GM21825 (cell line): ENCODE results near the gene USH1C.

Experiments used
- ATAC-seq: cut with Tn5 transposase; IDR thresholded peaks from one replicate; pipeline ENCODE4 v1.9.1; 2021; ENCODE audit warnings: mild to moderate bottlenecking, moderate library complexity; ENCODE audit not compliant: unreplicated experiment

The USH1C gene

DNA sequence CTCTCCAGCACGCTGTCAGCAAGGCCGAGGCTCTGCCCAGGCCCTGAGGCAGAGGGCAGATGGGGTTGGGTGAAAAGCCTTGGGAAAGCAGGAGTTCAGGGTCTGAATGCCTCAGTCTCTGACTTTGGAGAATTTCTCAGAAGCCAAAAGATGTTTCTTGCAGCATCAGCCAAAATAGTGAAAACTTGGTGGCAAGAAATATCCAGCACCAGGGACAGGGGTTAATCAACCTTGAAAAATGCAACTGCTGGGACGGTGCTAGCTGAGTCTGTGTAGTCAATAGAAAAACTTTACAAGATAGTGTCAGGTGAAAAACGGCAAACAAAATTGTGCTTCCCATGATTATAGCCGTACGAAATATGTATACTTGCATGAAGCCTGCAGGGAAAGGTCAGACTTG, 66.1 kb downstream of the USH1C start:
- ATAC-seq: no peak

- no peak for ATAC-seq
Measured at GRCh38 chr11:17477361-17477760, 66.9 kb downstream of the USH1C start.

DNA sequence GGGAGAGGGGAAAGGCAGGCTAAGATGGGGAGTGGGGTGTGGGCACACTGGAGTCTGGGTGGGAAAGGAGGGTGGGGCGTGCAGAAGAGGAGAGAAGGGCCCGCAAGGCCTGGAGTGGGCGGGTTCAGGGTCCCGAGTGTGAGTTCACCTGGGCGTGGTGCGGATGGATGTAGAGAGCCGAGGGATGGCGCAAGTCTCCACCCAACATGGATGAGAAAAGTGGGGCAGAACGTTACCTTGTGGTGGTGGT, 67.2 kb downstream of the USH1C start:
- ATAC-seq: no peak

- no peak for ATAC-seq
Measured at GRCh38 chr11:17476317-17477083, 67.7 kb downstream of the USH1C start, which contains the start of gene ABCC8. Gene ABCC8, minus strand, starts transcription at chr11:17476845. Its CDS starts 69 bp downstream, at chr11:17476776.

DNA sequence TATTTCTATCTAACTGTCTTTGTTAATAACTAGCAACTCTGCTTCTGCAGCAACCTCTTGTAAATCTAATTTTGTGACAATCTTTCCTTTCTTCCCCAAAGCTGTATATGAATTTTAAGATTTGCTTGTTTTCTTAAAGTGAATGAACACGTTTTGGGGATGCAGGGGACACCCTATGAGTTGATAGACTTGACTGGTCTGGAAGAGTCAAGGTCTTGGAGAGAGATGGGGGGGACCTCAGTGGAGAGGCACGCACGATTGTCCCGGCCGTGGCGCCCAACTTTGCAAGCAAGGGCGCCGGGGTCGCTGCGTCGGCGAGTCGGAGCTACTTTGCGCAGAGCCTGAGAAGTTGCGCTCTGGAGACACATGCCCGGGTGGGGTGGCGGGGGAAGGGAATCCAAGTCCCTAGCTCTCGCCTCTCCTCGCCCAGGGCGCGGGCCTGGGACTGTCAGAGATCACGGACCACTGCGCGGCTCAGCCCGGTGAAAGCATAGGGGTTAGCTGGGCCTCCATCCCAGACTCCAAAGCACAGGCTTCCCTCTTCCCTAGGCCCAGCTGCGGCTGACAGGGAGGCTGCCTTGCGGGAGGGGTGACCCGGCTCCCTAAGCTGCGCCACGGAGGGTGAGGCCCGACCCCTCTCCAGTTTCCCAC, 68.4 kb downstream of the USH1C start:
- ATAC-seq: no peak

DNA sequence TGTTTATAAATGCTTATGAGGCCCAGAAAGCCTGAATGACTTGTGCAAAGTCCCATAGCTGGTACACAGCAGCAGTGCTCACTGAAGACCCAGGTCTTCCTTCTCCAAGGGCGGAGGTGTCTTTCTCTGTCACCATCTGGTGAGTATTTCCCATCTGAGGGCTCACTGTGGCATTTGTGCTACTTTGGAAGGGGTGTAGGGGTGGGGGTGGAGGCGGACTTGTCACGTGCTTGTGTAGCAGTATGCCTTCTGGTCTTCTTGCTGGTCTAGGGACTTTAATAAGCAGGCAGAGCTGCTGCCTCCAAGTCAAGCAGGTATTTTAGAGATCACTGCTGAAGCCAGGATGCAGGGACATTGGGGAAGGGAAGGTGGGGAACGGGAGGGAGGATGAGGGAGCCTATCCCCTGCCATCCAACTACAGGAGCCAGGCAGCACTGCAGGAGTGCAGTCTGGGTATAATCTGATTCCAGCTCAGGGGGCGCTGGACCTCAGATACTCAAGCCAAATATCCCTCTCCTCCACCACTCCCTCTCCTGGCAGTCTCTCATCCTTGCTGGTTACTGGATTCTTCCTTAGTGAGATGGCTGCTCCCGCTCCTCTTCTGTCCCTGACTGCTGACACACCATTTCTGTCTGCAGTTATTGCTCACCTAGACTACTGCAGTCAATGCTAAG, 71.0 kb downstream of the USH1C start:
- no peak for ATAC-seq

DNA sequence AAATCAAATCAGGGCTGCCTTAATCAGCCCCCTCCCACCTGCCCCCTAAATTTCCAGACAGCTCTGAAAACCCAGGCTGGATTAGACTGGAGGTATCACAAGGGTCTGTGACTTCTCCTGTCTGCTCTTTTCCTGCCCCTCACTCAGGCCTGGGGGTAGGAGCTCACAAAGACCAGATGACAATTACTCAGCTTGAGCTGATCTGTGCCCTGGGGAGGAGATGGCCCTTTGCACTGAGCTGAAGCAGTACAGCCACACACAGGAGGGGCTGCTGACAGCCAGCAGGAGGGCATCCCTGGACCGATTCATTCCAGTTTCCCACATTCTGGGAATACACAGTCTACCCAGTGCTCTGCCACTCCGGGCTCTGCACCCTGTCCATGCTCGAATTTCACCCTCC, 71.7 kb downstream of the USH1C start:
- ATAC-seq: no peak

- no peak for ATAC-seq
Measured at GRCh38 chr11:17471501-17471900, 72.7 kb downstream of the USH1C start.

DNA sequence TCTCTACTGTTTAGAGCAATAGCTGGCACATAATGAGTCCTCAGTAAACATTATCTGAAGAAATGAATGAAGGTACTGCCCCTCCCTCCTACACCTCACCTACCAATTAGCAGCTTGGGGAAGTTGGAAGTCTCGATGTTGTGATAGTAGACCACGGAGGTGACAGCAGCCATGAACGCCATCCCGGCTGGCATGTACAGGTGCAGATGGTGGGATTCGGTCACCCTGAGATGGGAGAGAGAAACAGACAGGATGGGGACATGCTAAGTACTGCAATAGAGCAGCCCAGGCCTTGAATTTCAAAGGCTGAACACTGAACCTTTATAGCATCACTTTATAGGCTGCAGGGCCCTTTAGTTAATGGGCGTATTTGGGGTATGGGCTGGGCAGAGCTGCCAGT, 74.2 kb downstream of the USH1C start:
- ATAC-seq: no peak

- no peak for ATAC-seq
Measured at GRCh38 chr11:17468122-17468521, 76.1 kb downstream of the USH1C start.

DNA sequence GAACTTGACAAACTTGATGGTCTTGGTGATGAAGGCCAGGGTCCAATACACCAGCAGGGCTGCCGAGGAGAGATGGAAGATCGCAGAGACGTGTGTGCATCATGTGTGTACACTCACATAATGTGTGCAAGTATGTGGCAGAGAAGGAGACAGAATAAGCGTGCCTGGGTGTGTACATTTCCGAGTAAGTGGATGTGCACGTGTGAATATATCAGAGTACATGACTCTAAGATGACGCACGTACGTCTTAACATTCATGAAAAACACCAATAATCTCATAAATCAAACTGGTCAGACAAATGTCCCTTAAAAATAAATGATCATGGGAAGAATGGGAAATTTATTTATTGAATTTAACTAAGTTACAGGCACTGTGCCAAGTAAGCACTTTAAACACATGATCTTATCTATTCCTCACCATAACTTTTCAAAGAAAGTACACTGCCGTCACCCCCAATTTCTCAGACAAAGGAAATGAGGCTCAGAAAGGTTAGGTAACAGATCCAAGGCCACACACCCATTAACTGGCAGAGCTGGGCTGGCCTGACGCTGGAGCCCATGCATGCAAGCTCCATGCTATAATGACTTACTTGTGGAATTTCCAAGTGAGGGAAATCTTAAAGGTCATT, 80.6 kb downstream of the USH1C start:
- no peak for ATAC-seq

DNA sequence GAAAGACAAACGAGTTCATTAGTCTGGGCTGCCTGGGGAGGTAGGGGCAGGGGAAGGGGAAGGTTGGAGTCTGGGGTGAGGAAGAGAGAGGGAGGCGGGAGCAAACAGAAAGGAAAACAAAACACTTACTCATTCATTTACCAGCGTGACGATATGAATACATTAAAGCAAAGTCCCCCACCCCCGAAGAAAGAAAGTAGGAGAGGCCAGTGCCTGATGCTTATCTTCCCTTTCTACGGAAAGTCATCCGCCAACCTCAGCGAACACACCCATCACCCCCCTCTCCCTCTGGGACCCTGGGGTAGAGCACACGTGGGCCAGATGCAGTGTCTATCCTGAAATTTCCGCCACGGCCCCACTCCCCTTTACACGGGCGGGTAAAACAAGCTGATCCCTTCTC, 81.3 kb downstream of the USH1C start:
- ATAC-seq: no peak

GRCh38 chr11:17460406-17460805, 83.8 kb downstream of the USH1C start:
- ATAC-seq: no peak

GRCh38 chr11:17459236-17459896, 84.8 kb downstream of the USH1C start:
- ATAC-seq: no peak

DNA sequence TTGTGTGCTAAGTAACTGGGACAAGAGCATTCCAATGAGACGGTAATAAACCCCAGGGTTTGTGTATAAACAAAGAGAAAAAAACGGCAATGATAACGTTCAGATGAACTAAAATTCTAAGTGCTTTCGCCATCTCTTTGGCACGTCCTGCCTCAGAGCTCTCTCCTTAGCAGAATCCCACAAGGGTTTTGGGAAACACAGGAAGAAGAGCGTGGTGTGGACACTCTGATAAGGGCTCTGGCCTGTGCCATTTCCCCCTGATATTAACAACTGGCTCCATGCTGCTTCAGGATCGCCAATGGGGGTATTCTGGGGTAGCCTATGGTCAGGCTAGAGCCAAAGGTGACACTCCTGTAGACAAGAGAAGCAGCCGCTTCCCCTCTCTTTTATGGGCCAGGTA, 85.9 kb downstream of the USH1C start:
- ATAC-seq: no peak

- ATAC-seq: no peak
Measured at GRCh38 chr11:17457396-17458173, 86.6 kb downstream of the USH1C start.

- ATAC-seq: no peak
Measured at GRCh38 chr11:17452668-17453067, 91.5 kb downstream of the USH1C start.

GRCh38 chr11:17449158-17449557, 95.1 kb downstream of the USH1C start:
- ATAC-seq: no peak

GRCh38 chr11:17446482-17446881, 97.7 kb downstream of the USH1C start:
- ATAC-seq: no peak

GRCh38 chr11:17445240-17445795, 98.9 kb downstream of the USH1C start:
- ATAC-seq: no peak
